H9 (cell line): ENCODE data around the gene NME8. TPM values are rescaled to one million over a fixed set of nuclear protein-coding genes. Genes with fewer than 3 reads are reported as not detected.

Experiments used
- DNase-seq: peaks from one replicate; pipeline ENCODE4 v3.0.0-alpha.2; 2017
- H2AFZ ChIP-seq: one replicate; pipeline ENCODE4 v1.6.1; 2013; ENCODE audit warnings: mild to moderate bottlenecking, low read length, control low read depth, moderate library complexity
- H2AK5ac ChIP-seq: 2 replicates; pipeline ENCODE4 v1.6.1; 2013; ENCODE audit warnings: low read length, control low read depth, mixed read lengths; ENCODE audit not compliant: insufficient read length
- H2BK120ac ChIP-seq: one replicate; pipeline ENCODE4 v1.6.1; 2013; ENCODE audit warnings: low read depth, mild to moderate bottlenecking, low read length, control low read depth, inconsistent platforms; ENCODE audit not compliant: poor library complexity, severe bottlenecking
- H2BK12ac ChIP-seq: 2 replicates; pipeline ENCODE4 v1.6.1; 2013; ENCODE audit warnings: low read length, control low read depth, mixed read lengths, low read depth; ENCODE audit not compliant: insufficient read length
- H2BK15ac ChIP-seq: 2 replicates; pipeline ENCODE4 v1.6.1; 2013; ENCODE audit warnings: low read depth, low read length, control low read depth
- H2BK20ac ChIP-seq: one replicate; pipeline ENCODE4 v1.6.1; 2013; ENCODE audit warnings: low read depth, mild to moderate bottlenecking, low read length, control low read depth, inconsistent platforms; ENCODE audit not compliant: poor library complexity, severe bottlenecking
- H2BK5ac ChIP-seq: 2 replicates; pipeline ENCODE4 v1.6.1; 2013; ENCODE audit warnings: low read length, control low read depth, mixed read lengths; ENCODE audit not compliant: insufficient read length
- H3K14ac ChIP-seq: 2 replicates; pipeline ENCODE4 v1.6.1; 2013; ENCODE audit warnings: low read length, control low read depth; ENCODE audit not compliant: insufficient read depth
- H3K18ac ChIP-seq: 2 replicates; pipeline ENCODE4 v1.6.1; 2013; ENCODE audit warnings: low read depth, mild to moderate bottlenecking, mixed read lengths, low read length, control low read depth; ENCODE audit not compliant: insufficient read length
- H3K23ac ChIP-seq: 2 replicates; pipeline ENCODE4 v1.6.1; 2013; ENCODE audit warnings: low read length, control low read depth, mixed read lengths, low read depth; ENCODE audit not compliant: insufficient read length
- H3K23me2 ChIP-seq: 2 replicates; pipeline ENCODE4 v1.6.1; 2013; ENCODE audit warnings: low read depth, mild to moderate bottlenecking, mixed read lengths, low read length, control low read depth; ENCODE audit not compliant: insufficient read length, poor library complexity, severe bottlenecking
- H3K27ac ChIP-seq: 2 replicates; pipeline ENCODE4 v1.5.1; 2013; ENCODE audit warnings: low read length, control low read depth, mixed read lengths, low read depth; ENCODE audit not compliant: insufficient read length
- H3K27me3 ChIP-seq: 2 replicates; pipeline ENCODE4 v1.6.1; 2013; ENCODE audit warnings: low read length, control low read depth, inconsistent platforms; ENCODE audit not compliant: insufficient read depth
- H3K4ac ChIP-seq: 2 replicates; pipeline ENCODE4 v1.6.1; 2013; ENCODE audit warnings: low read depth, mild to moderate bottlenecking, control low read depth, inconsistent platforms, low read length, moderate library complexity
- H3K4me1 ChIP-seq: 2 replicates; pipeline ENCODE4 v1.6.1; 2013; ENCODE audit warnings: low read length, control low read depth, inconsistent platforms; ENCODE audit not compliant: insufficient read depth
- H3K4me2 ChIP-seq: 2 replicates; pipeline ENCODE4 v1.6.1; 2013; ENCODE audit warnings: low read length, control low read depth, mixed read lengths; ENCODE audit not compliant: insufficient read length, insufficient read depth
- H3K56ac ChIP-seq: 2 replicates; pipeline ENCODE4 v1.6.1; 2013; ENCODE audit warnings: low read depth, mild to moderate bottlenecking, mixed read lengths, low read length, control low read depth; ENCODE audit not compliant: insufficient read length
- H3K79me1 ChIP-seq: 2 replicates; pipeline ENCODE4 v1.6.1; 2013; ENCODE audit warnings: low read depth, mild to moderate bottlenecking, moderate library complexity, low read length, control low read depth, inconsistent platforms; ENCODE audit not compliant: insufficient read depth, poor library complexity, severe bottlenecking
- H3K79me2 ChIP-seq: 2 replicates; pipeline ENCODE4 v1.6.1; 2013; ENCODE audit warnings: low read length, control low read depth, inconsistent platforms; ENCODE audit not compliant: insufficient read depth
- H3K9ac ChIP-seq: 2 replicates; pipeline ENCODE4 v1.6.1; 2013; ENCODE audit warnings: low read length, control low read depth, mixed read lengths; ENCODE audit not compliant: insufficient read length; ENCODE audit errors: extremely low read depth
- H3K9me3 ChIP-seq: one replicate; pipeline ENCODE4 v1.6.1; 2013; ENCODE audit warnings: low read depth, low read length, inconsistent platforms; ENCODE audit not compliant: control insufficient read depth
- H3T11ph ChIP-seq: one replicate; pipeline ENCODE4 v1.6.1; 2013; ENCODE audit warnings: mild to moderate bottlenecking, low read length, control low read depth, inconsistent platforms
- H4K20me1 ChIP-seq: one replicate; pipeline ENCODE4 v1.6.1; 2013; ENCODE audit not compliant: control insufficient read depth, insufficient read length, insufficient read depth
- H4K5ac ChIP-seq: 2 replicates; pipeline ENCODE4 v1.6.1; 2013; ENCODE audit warnings: low read depth, mild to moderate bottlenecking, mixed read lengths, low read length, control low read depth; ENCODE audit not compliant: insufficient read length
- H4K8ac ChIP-seq: replicated peaks from 2 replicates; pipeline ENCODE4 v1.6.1; 2013; ENCODE audit warnings: low read length, control low read depth, mixed read lengths, low read depth; ENCODE audit not compliant: insufficient read length
- H4K91ac ChIP-seq: 2 replicates; pipeline ENCODE4 v1.6.1; 2013; ENCODE audit warnings: low read depth, mild to moderate bottlenecking, moderate library complexity, mixed read lengths, low read length, control low read depth; ENCODE audit not compliant: insufficient read length
- H3K27ac Mint-ChIP-seq, 3 experiments: 2 replicates in 2 of 3; 3 replicates in 1 of 3; pipeline ENCODE4 v1.8.0; 2020 to 2021; ENCODE audit warnings: mixed read lengths in 3 of 3, mild to moderate bottlenecking in 1 of 3, moderate library complexity in 1 of 3
- H3K27me3 Mint-ChIP-seq: 2 replicates; pipeline ENCODE4 v1.8.0; 2021; ENCODE audit warnings: low read depth, mild to moderate bottlenecking, moderate library complexity, mixed read lengths
- H3K36me3 Mint-ChIP-seq, 3 experiments: 2 replicates in 2 of 3; 3 replicates in 1 of 3; pipeline ENCODE4 v1.8.0; 2020 to 2021; ENCODE audit warnings: low read depth in 3 of 3, mixed read lengths in 3 of 3; ENCODE audit not compliant: insufficient read depth in 1 of 3
- H3K4me1 Mint-ChIP-seq, 2 experiments: 2 replicates each; pipeline ENCODE4 v1.8.0; 2020; ENCODE audit warnings: mixed read lengths in 2 of 2
- H3K4me3 Mint-ChIP-seq, 2 experiments: 2 replicates in 1 of 2; 3 replicates in 1 of 2; pipeline ENCODE4 v1.8.0; 2020 to 2021; ENCODE audit warnings: mild to moderate bottlenecking in 2 of 2, mixed read lengths in 2 of 2, moderate library complexity in 1 of 2
- H3K9me3 Mint-ChIP-seq, 2 experiments: 2 replicates in 1 of 2; 3 replicates in 1 of 2; pipeline ENCODE4 v1.8.0; 2020; ENCODE audit warnings: mild to moderate bottlenecking in 2 of 2, mixed read lengths in 2 of 2, moderate library complexity in 1 of 2
- CTCF ChIP-seq: fragments of 200-600 bp; sonication (generic); conservative IDR thresholded peaks from 3 replicates; pipeline ENCODE4 v1.8.0; 2021; ENCODE audit warnings: antibody characterized with exemption, mild to moderate bottlenecking
- WGBS: extraction: QIAGEN DNeasy Blood & Tissue Kit; methylation state at CpG from one replicate; pipeline ENCODE4 v1.1.7; 2013; ENCODE audit warnings: missing lambda C conversion rate, low lambda C conversion rate, mixed read lengths; ENCODE audit not compliant: insufficient read length; ENCODE audit errors: extremely low coverage; 5-methylcytosine and 5-hydroxymethylcytosine counted together
- total RNA-seq: library from RNA; stranded (reverse); gene quantifications from 2 replicates; pipeline ENCODE4 v1.2.1, GENCODE V29; 2021

The NME8 gene
- total RNA-seq, 1 experiment from 2014 or later = 0.33 TPM

DNA sequence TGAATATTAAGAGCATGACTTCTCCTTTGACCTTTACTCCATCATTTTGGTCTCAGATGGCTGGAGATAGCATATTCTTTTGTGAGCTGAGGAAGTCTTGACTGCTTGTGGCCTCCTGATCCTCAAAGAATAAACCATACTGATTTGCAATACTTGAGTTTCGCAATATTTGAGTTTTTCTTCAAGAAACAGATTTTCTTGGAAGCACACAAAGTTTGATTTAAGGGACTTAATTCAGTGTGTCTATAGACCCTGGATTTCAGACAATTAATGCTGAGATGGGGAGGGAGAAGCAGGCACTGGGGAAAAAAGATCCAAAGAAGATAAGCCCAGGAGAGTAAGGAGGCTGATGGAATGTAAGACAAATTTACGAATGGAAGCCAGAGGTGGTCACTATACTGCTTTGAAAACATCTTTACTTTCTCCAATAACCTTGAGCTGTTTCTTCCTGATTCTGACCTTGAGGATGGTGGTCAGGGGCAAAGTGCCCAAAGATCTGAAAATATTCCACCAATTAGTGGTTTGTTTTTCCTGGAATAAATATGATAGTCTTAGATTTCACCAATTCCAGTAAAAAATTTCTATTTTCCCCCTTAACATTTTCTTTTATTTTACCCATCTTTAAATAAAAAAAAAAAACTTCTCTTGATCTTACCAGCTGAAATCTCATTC lies 79.5 kb downstream of the NME8 start:
- Histone ChIP-seq H2BK15ac (no peak overlapping the region), H3T11ph (no peak overlapping the region), H4K91ac (no peak overlapping the region), H3K27me3 (no peaks in the 10 kb centered on the region), H3K23ac (no peak overlapping the region), H4K8ac (no peak overlapping the region), H3K4me1 (no peaks in the 10 kb centered on the region), H2AK5ac (no peak overlapping the region), H2BK20ac (no peak overlapping the region), H3K79me1 (no peaks in the 10 kb centered on the region), H2BK12ac (no peak overlapping the region), H4K20me1 (no peaks in the 10 kb centered on the region), H3K4me2 (no peak overlapping the region), H2BK5ac (no peak overlapping the region), H3K4ac (no peak overlapping the region), H3K14ac (no peak overlapping the region), H3K18ac (no peak overlapping the region), H3K9me3 (no peaks in the 10 kb centered on the region), H3K79me2 (0 out of 2 replicates have a peak, but pooled peaks cover 1% of the 10 kb centered on the region), H3K23me2 (no peaks in the 10 kb centered on the region), H3K27ac (no peak overlapping the region), H2BK120ac (no peak overlapping the region), H3K9ac (no peak overlapping the region), H3K56ac (no peak overlapping the region), H2AFZ (no peak overlapping the region), H4K5ac (no peak overlapping the region)
- peaks cover 6 to 10% of the 10 kb centered on the region in 2 experiments; a peak in 4 of 5 replicates for H3K9me3 Mint-ChIP-seq
- no peaks in the 10 kb centered on the region for H3K27me3 Mint-ChIP-seq
- H3K36me3 Mint-ChIP-seq = peaks cover 2 to 7% (median 4%) of the 10 kb centered on the region in 3 experiments; a peak in 5 of 7 replicates
- no peaks in the 10 kb centered on the region for H3K4me1 Mint-ChIP-seq
- DNase-seq = no peak
- TF ChIP-seq CTCF = no peak
- H3K27ac Mint-ChIP-seq = no peak overlapping the region
- H3K4me3 Mint-ChIP-seq = no peak overlapping the region
- no CpG with 5 or more reads among the region's 2 CpGs for WGBS
